AG08395 (cell line): ENCODE data around the gene GABRB3.

Experiments used
- DNase-seq: peaks from one replicate; pipeline ENCODE4 v3.0.0; 2012; ENCODE audit warnings: mixed read lengths, low spot score

The GABRB3 gene

GRCh38 chr15:26676115-26676514 is 96.8 kb downstream of the GABRB3 start:
- DNase-seq, result no peak

GRCh38 chr15:26674467-26674866 is 98.4 kb downstream of the GABRB3 start:
- no peak for DNase-seq

GRCh38 chr15:26673445-26673844 is 99.4 kb downstream of the GABRB3 start:
- DNase-seq, result no peak

- DNase-seq, result no peak
These were observed 102.8 kb downstream of the GABRB3 start for GRCh38 chr15:26670116-26670515.

GRCh38 chr15:26667222-26667988 is 105.5 kb downstream of the GABRB3 start:
- DNase-seq, result no peak

GRCh38 chr15:26665957-26666791 is 106.7 kb downstream of the GABRB3 start:
- no peak for DNase-seq

- DNase-seq, result no peak
These were observed 110.6 kb downstream of the GABRB3 start for GRCh38 chr15:26662283-26662682.

GRCh38 chr15:26661748-26662147 is 111.1 kb downstream of the GABRB3 start:
- no peak for DNase-seq

GRCh38 chr15:26661107-26661506 is 111.8 kb downstream of the GABRB3 start:
- DNase-seq, result no peak

GRCh38 chr15:26660241-26660640 is 112.6 kb downstream of the GABRB3 start:
- no peak for DNase-seq

GRCh38 chr15:26658290-26658689 is 114.6 kb downstream of the GABRB3 start:
- no peak for DNase-seq

- no peak for DNase-seq
These were observed 116.8 kb downstream of the GABRB3 start for GRCh38 chr15:26656080-26656479.

GRCh38 chr15:26651909-26652308 is 121.0 kb downstream of the GABRB3 start:
- DNase-seq, result no peak

- DNase-seq, result no peak
These were observed 124.2 kb downstream of the GABRB3 start for GRCh38 chr15:26648676-26649075.

GRCh38 chr15:26644948-26645347 is 127.9 kb downstream of the GABRB3 start:
- DNase-seq, result no peak

GRCh38 chr15:26641144-26641543 is 131.7 kb downstream of the GABRB3 start:
- DNase-seq, result no peak

GRCh38 chr15:26640601-26641000 is 132.3 kb downstream of the GABRB3 start:
- DNase-seq, result no peak

GRCh38 chr15:26639966-26640365 is 132.9 kb downstream of the GABRB3 start:
- DNase-seq, result no peak

GRCh38 chr15:26635614-26636013 is 137.3 kb downstream of the GABRB3 start:
- no peak for DNase-seq

GRCh38 chr15:26635105-26635504 is 137.8 kb downstream of the GABRB3 start:
- no peak for DNase-seq

GRCh38 chr15:26634319-26634718 is 138.5 kb downstream of the GABRB3 start:
- DNase-seq, result no peak

- DNase-seq, result no peak
These were observed 140.4 kb downstream of the GABRB3 start for GRCh38 chr15:26632500-26632899.

- no peak for DNase-seq
These were observed 141.0 kb downstream of the GABRB3 start for GRCh38 chr15:26631894-26632293.
